ENCODE results near the gene PHC2.
"Not testable (repeated sequence)": the region's sequence is repeated elsewhere in the genome, so short reads cannot be mapped to it uniquely, and the experiment has no call there.

Gene PHC2

DNA sequence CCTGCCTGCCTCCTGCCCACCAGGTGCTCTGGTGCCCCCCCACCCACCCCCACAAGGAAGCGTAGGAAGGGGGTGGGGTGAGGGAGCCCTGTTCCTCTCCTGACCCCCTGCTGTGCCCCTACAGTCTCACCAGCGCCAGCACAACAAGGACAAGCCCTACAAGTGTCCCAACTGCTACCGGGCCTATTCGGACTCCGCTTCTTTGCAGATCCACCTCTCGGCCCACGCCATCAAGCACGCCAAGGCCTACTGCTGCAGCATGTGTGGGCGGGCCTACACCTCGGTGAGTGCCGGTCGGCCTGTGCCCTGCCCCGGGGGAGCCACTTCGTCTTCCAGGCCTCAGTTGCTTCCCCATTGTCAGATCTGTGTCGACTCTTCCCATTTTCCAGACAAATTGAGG lies 135.9 kb downstream of the PHC2 start:
- in situ Hi-C loops (cut with MboI; ENCODE audit: low sequenced_read_pairs) = loop anchor here (5.0 to 10.0 kb wide), 2 partner anchors 172 to 320 kb away; no protein-coding TSS in a partner anchor
- Histone ChIP-seq H3K4me1 (no peaks in the 10 kb centered on the region), H3K27me3 (ENCODE audit: low read depth) (no peaks in the 10 kb centered on the region), H3K4me3 (no peak overlapping the region), H3K36me3 (replicated peaks) (peaks cover 23% of the 10 kb centered on the region), H3K9me3 (no peaks in the 10 kb centered on the region)
- DNase-seq (ENCODE audit: low spot score in 2 of 2) = no peak

DNA sequence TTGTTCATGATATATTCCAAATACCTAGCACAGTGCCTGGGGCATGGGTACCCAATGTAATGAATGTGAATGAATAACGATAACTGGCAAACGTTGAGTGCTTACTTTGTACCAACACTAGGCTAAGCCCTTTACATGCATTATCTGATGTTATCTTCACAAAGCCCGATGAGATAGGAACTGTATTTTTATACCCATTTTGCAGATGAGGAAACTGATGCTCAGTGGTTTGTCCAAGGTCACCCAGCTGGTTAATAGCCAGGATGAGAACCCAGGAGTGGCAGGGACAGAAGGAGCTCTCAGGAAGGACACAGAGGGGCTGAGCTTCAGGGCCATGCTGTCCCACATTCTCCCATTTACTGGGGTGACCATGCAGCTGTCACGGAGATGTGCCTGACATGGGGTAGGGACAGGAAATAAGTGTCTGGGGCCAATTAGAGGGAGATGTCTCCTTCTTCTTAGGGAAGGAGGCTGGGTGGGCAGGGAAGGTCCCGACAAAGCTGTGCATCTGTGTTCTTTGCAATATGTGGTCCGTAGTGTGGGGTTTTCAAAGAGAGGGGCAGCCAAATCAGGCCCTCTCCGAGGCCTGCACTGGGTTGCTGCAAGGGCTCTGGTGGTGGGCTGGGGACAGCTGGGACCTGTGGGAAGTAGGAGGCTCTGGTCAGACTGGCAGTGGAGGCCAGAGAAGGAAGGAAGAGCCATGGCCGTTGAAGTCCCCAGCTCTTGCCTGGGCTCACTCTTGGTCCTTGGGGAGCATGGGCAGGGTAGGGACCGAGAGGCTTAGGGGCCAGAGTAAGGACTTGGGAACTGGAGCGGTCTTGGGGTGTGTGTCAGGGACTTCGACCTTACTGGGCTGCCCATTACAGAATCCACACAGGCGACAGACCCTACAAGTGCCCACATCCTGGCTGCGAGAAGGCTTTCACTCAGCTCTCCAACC lies 136.6 kb downstream of the PHC2 start:
- H3K36me3 ChIP-seq (replicated peaks) = peaks cover 23% of the 10 kb centered on the region
- in situ Hi-C loops (cut with MboI; ENCODE audit: low sequenced_read_pairs) = loop anchor here (5.0 to 10.0 kb wide), 2 partner anchors 173 to 320 kb away; no protein-coding TSS in a partner anchor

DNA sequence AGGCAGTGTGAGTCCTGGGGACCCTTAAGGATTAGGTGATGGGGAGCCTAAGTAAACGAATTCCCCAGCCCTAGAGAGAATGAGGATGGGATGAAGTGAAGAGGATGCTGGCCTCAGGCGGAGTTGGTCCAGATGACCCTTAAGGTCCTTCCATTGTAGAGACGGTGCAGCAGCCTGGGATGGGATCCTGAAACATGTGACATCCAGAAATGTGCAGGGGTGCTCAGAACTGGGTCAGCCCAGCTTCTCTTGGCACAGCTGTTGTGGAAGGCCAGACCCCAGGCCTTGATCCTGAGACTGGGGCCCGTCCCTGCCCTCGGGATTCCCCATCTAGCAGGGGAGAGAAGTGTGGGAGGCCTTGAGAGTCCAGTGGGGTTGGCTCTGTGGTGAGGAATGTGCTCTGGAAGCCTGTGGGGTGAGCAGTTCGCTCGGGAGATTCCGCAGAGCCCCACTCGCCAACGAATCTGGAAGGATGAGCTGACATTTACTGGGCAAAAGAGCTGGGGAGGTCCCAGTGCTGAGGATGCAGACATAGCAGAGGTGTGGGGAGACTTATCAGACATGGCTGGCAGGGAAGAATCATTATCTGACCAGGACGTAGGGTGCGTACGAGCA lies 138.1 kb downstream of the PHC2 start:
- Histone ChIP-seq H3K36me3 (replicated peaks) (peaks cover 17% of the 10 kb centered on the region), H3K27me3 (ENCODE audit: low read depth) (no peaks in the 10 kb centered on the region), H3K4me3 (no peak overlapping the region), H3K9me3 (no peaks in the 10 kb centered on the region), H3K4me1 (no peaks in the 10 kb centered on the region)
- no peak for DNase-seq (ENCODE audit: low spot score in 2 of 2)
- in situ Hi-C loops (cut with MboI; ENCODE audit: low sequenced_read_pairs) = loop anchor here (10.0 kb wide), 1 partner anchor 322 kb away; no protein-coding TSS in a partner anchor

More for the DNA sequence above, 136.6 kb downstream of the PHC2 start:
- Histone ChIP-seq H3K27me3 (ENCODE audit: low read depth) (no peaks in the 10 kb centered on the region), H3K4me3 (no peak overlapping the region), H3K9me3 (no peaks in the 10 kb centered on the region), H3K4me1 (no peaks in the 10 kb centered on the region)
- no peak for DNase-seq (ENCODE audit: low spot score in 2 of 2)

DNA sequence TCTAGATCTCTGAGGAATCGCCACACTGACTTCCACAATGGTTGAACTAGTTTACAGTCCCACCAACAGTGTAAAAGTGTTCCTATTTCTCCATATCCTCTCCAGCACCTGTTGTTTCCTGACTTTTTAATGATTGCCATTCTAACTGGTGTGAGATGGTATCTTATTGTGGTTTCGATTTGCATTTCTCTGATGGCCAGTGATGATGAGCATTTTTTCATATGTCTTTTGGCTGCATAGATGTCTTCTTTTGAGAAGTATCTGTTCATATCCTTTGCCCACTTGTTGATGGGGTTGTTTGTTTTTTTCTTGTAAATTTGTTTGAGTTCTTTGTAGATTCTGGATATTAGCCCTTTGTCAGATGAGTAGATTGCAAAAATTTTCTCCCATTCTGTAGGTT lies 140.3 kb downstream of the PHC2 start:
- not testable (repeated sequence) for H3K4me1 ChIP-seq; DNase-seq (ENCODE audit: low spot score in 2 of 2); H3K9me3 ChIP-seq; H3K4me3 ChIP-seq; H3K27me3 ChIP-seq (ENCODE audit: low read depth); H3K36me3 ChIP-seq (replicated peaks)
- in situ Hi-C loops (cut with MboI; ENCODE audit: low sequenced_read_pairs) = loop anchor here (10.0 kb wide), 1 partner anchor 324 kb away; no protein-coding TSS in a partner anchor

DNA sequence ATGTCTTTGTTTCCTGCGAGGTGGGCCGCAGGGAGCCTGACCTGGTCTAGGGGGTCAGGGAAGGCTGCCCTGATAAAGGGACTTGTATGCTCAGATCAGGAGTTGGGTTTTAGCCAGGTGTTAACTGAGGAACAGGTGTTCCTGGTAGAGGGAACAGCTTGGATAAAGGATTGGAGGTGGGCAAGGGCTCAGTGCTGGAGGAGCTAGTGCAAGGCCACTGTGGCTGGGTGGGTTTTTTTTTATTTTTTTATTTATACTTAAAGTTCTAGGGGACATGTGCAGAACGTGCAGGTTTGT lies 141.1 kb downstream of the PHC2 start:
- Histone ChIP-seq H3K4me3 (no peak overlapping the region), H3K9me3 (no peaks in the 10 kb centered on the region), H3K36me3 (replicated peaks) (peaks cover 6% of the 10 kb centered on the region), H3K27me3 (ENCODE audit: low read depth) (no peaks in the 10 kb centered on the region), H3K4me1 (no peaks in the 10 kb centered on the region)
- no peak for DNase-seq (ENCODE audit: low spot score in 2 of 2)
- in situ Hi-C loops (cut with MboI; ENCODE audit: low sequenced_read_pairs) = loop anchor here (10.0 kb wide), 1 partner anchor 325 kb away; no protein-coding TSS in a partner anchor

DNA sequence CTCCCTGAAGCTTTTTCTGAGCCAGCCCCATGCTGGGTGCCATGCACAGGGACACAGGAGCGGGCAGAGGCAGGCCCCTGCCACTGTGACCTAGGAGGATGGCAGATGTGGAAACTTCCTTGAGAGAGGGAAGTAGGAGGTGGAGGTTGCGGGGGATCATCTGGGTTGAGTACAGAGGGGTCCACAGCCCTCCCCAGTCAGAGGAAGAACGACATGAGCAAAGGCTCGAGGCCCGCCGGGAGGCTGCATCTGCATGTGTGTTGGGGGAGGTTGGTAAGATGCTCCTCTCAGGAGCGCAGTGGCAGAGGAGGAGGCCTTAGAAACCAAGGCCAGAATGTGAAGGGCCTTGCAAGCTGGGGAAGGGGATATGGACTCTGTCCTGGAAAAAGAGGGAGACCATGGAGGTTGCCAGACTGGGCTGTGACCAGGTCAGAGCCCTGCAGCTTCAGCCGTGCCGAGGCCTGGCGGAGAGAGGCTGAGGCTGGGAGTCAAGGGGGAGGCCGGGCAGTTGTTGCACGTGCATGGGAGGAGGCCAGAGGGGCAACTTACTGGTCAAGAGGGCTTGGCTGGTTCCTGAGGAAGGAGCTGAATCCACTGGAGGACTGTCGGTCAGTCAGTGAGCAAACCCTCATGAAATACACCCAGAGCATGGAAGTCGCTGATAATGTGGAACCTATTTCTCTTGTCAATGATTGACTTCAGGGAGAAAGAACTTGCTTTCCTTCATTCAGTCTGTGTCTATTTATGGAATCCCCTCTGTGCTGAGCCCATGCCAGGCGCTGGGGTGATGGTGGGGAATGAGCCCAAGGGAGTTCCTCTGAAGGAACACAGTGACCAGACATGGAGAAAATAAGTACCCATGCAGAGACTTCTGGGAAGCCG lies 141.7 kb downstream of the PHC2 start:
- DNase-seq (ENCODE audit: low spot score in 2 of 2) = no peak
- in situ Hi-C loops (cut with MboI; ENCODE audit: low sequenced_read_pairs) = no loop called here

DNA sequence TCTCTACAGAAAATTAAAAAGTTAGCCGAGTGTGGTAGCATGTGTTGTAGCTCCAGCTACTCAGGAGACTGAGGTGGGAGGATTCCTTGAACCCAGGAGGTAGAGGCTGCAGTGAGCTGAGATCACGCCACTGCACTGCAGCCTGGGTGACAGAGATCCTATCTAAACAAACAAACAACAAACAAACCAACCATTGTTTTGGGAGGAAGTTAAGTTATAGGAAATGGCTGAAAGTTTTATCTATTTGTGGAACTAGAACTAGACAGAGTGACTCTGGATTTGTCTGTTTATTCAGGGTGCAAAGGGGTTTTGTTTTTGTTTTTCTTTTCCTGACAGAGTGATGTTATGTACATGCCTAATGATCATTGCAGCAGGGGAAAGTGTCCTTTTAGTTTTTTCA lies 143.6 kb downstream of the PHC2 start:
- no peaks in the 10 kb centered on the region for H3K4me1 ChIP-seq
- DNase-seq (ENCODE audit: low spot score in 2 of 2) = no peak
- no peaks in the 10 kb centered on the region for H3K9me3 ChIP-seq
- no peaks in the 10 kb centered on the region for H3K27me3 ChIP-seq (ENCODE audit: low read depth)
- in situ Hi-C loops (cut with MboI; ENCODE audit: low sequenced_read_pairs) = no loop called here
- H3K36me3 ChIP-seq (replicated peaks) = peaks cover 14% of the 10 kb centered on the region
- no peak overlapping the region for H3K4me3 ChIP-seq

More for the DNA sequence above, 141.7 kb downstream of the PHC2 start:
- Histone ChIP-seq H3K4me1 (no peaks in the 10 kb centered on the region), H3K9me3 (no peaks in the 10 kb centered on the region), H3K27me3 (ENCODE audit: low read depth) (no peaks in the 10 kb centered on the region), H3K4me3 (no peak overlapping the region), H3K36me3 (replicated peaks) (peaks cover 9% of the 10 kb centered on the region)

DNA sequence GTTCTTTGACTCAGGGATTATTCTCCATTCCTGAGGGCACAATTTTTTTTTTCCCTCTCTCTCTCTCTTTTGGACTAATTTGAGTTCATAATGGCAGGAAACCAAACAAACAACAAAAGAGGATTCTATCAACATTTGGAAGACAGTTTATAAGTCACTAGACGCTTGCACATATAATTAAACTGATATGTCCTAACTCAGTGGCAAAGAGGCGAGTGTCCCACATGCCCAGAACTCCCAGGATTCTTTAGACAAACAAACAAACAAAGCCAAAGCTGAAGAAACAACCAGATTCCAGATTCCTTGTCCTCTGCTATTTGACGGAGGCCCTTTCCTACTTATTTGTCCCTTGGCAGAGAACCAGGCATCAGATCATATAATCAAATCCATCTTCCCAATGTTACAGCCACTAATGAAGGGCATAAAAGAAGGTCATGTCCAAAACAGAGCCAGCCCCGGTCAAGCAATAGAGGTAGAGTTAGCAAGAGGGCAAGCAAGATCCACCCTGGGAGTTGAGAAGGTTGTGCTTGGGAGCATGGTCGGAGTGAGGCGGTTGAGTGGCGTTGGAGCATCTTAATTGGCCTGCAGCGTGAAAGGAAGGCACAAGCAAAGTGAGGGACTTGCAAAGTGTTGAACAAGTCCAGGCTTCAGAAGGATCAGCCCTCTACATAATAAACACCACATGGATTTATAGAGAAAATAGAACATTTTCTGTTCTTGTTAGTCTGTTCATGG lies 144.3 kb downstream of the PHC2 start:
- Histone ChIP-seq H3K36me3 (replicated peaks) (peaks cover 18% of the 10 kb centered on the region), H3K9me3 (no peaks in the 10 kb centered on the region), H3K4me3 (no peak overlapping the region), H3K4me1 (no peaks in the 10 kb centered on the region), H3K27me3 (ENCODE audit: low read depth) (no peaks in the 10 kb centered on the region)
- DNase-seq (ENCODE audit: low spot score in 2 of 2) = no peak
- in situ Hi-C loops (cut with MboI; ENCODE audit: low sequenced_read_pairs) = no loop called here

DNA sequence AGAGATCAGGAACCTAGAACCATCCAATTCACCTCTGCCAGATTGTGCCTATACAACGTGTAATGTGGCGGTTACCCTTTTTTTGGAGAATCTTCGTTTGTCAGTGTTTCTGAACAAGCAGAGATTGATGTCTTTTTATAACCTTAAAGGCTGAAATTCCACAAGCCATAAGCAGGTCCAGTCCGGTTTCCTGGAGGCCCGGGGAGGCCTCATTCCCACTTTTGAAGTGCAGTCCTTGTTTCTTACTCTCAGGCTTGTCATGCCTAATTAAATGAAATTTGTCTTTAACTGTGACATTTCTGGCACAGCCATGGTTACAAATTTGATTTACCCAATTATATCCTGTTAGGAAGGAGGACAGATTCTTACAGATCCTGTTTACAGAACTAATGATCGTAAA lies 146.8 kb downstream of the PHC2 start:
- Histone ChIP-seq H3K4me3 (no peak overlapping the region), H3K4me1 (no peaks in the 10 kb centered on the region), H3K9me3 (no peaks in the 10 kb centered on the region), H3K36me3 (replicated peaks) (peaks cover 23% of the 10 kb centered on the region), H3K27me3 (ENCODE audit: low read depth) (no peaks in the 10 kb centered on the region)
- in situ Hi-C loops (cut with MboI; ENCODE audit: low sequenced_read_pairs) = no loop called here
- DNase-seq (ENCODE audit: low spot score in 2 of 2) = no peak

DNA sequence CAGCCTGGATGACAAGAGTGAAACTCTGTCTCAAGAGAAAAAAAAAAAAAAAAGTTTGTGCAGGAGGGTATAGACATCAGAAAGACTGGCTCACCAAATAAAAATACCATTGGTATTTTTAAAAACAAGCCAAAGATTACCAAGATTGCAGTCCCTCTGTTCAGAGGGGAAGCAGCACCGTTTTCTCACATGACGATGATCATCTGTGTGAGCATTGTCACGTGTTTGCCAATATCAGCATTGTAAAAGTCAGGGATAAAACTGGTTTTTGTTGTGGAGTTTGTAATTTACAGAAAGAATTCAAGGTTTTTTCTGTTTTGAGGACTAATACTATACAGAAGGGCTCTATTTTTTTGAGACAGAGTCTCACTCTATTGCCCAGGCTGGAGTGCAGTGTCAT lies 148.1 kb downstream of the PHC2 start:
- Histone ChIP-seq H3K4me1 (no peaks in the 10 kb centered on the region), H3K36me3 (replicated peaks) (peaks cover 23% of the 10 kb centered on the region), H3K9me3 (no peaks in the 10 kb centered on the region), H3K27me3 (ENCODE audit: low read depth) (no peaks in the 10 kb centered on the region), H3K4me3 (no peak overlapping the region)
- DNase-seq (ENCODE audit: low spot score in 2 of 2) = no peak
- in situ Hi-C loops (cut with MboI; ENCODE audit: low sequenced_read_pairs) = no loop called here

DNA sequence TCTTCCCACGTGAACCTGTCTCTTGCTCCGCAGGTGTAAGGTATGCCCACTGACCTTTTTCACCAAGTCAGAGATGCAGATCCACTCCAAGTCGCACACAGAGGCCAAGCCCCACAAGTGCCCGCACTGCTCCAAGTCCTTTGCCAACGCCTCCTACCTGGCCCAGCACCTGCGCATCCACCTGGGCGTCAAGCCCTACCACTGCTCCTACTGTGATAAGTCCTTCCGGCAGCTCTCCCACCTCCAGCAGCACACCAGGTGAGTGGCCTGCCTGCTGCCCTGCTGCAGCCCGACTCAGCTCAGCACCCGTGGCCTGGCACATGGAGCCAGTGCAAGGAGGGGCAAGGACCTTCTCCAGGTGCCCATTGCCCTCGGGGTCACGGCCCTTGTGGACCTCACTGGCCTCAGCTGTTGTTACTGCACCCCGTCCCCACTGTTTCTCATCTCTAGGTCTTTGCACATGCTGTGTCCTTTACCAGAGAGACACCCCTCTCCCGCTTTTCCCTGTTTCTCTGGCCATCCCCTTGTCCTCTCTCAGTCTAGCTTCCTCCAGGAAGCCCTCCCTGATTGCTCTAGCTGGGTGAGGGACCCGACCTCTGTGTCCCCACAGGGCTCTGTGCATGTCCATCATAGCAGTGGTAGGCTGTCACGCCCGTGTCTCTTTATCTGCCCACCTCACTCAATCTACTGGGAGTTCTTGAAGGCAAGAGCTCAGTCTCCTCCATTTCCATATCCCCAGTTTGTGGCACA lies 149.2 kb downstream of the PHC2 start:
- H3K9me3 ChIP-seq = no peaks in the 10 kb centered on the region
- in situ Hi-C loops (cut with MboI; ENCODE audit: low sequenced_read_pairs) = no loop called here
- no peaks in the 10 kb centered on the region for H3K4me1 ChIP-seq
- H3K36me3 ChIP-seq (replicated peaks) = peaks cover 23% of the 10 kb centered on the region
- no peak overlapping the region for H3K4me3 ChIP-seq
- no peaks in the 10 kb centered on the region for H3K27me3 ChIP-seq (ENCODE audit: low read depth)
- no peak for DNase-seq (ENCODE audit: low spot score in 2 of 2)

DNA sequence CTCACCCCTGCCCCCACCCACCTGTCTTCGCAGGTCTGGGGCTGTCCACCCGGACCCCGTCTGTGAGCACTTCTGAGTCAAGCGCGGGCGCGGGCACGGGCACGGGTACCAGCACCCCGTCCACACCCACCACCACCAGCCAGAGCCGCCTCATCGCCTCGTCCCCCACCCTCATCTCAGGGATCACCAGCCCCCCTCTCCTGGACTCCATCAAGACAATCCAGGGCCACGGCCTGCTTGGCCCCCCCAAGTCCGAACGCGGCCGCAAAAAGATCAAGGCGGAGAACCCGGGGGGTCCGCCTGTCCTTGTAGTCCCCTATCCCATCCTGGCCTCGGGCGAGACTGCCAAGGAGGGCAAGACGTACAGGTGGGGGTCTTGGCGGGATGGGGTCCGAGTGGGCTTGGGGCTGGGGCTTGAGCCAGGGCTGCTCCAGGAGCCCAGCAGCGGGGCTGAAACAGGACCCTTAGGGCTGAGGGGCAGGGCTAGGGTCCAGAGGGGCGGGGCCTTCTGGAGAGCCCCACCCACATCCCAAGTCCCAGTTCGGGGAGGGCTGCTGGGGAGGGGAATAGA lies 150.7 kb downstream of the PHC2 start:
- no peaks in the 10 kb centered on the region for H3K9me3 ChIP-seq
- no peak overlapping the region for H3K4me3 ChIP-seq
- peaks cover 23% of the 10 kb centered on the region for H3K36me3 ChIP-seq (replicated peaks)
- in situ Hi-C loops (cut with MboI; ENCODE audit: low sequenced_read_pairs) = no loop called here
- DNase-seq (ENCODE audit: low spot score in 2 of 2) = no peak
- no peaks in the 10 kb centered on the region for H3K4me1 ChIP-seq
- H3K27me3 ChIP-seq (ENCODE audit: low read depth) = no peaks in the 10 kb centered on the region

Measured in HAP-1 (cell line).